Gastroesophageal sphincter (tissue), 3 donors: Measurements from ENCODE around the gene FBXW4.

Source experiments
- CTCF ChIP-seq, 4 experiments: fragments of 200-600 bp in 2 of 4; fragments of 450-650 bp in 2 of 4; sonication (generic) in 1 of 4; IDR thresholded peaks; one replicate each; pipeline ENCODE4 v1.5.1; 2017 to 2019; ENCODE audit warnings: antibody characterized with exemption in 4 of 4, mild to moderate bottlenecking in 2 of 4, moderate library complexity in 2 of 4
- EP300 ChIP-seq: sonication (generic); formaldehyde crosslinking; IDR thresholded peaks from one replicate; pipeline ENCODE4 v1.6.1; 2017; ENCODE audit warnings: antibody characterized with exemption, mild to moderate bottlenecking
- POLR2A ChIP-seq, 2 donors: fragments of 450-650 bp; IDR thresholded peaks; one replicate each; pipeline ENCODE4 v1.6.1; 2017; ENCODE audit warnings: antibody characterized with exemption in 2 of 2, mild to moderate bottlenecking in 2 of 2, moderate library complexity in 1 of 2
- POLR2AphosphoS5 ChIP-seq: sonication (generic); formaldehyde crosslinking; IDR thresholded peaks from one replicate; pipeline ENCODE4 v1.6.1; 2017; ENCODE audit warnings: antibody characterized with exemption

GRCh38 chr10:101577121-101577871 is 117.7 kb downstream of the FBXW4 start:
- no peak for TF ChIP-seq CTCF (IDR thresholded peaks at IDR 0.05)
- TF ChIP-seq POLR2A (IDR thresholded peaks at IDR 0.05), result no peak
- no peak for TF ChIP-seq POLR2AphosphoS5
- TF ChIP-seq EP300, result no peak
